22Rv1 (cell line): Measurements from ENCODE around the gene DHDH.

ENCODE experiments used
- CTCF ChIP-seq: fragments of 450-650 bp; IDR thresholded peaks from 2 replicates; pipeline ENCODE4 v1.5.1; 2017; ENCODE audit warnings: mild to moderate bottlenecking
- ZFX ChIP-seq: fragments of 450-650 bp; IDR thresholded peaks from 2 replicates; pipeline ENCODE4 v1.6.1; 2017; ENCODE audit warnings: antibody characterized with exemption, borderline replicate concordance

DNA sequence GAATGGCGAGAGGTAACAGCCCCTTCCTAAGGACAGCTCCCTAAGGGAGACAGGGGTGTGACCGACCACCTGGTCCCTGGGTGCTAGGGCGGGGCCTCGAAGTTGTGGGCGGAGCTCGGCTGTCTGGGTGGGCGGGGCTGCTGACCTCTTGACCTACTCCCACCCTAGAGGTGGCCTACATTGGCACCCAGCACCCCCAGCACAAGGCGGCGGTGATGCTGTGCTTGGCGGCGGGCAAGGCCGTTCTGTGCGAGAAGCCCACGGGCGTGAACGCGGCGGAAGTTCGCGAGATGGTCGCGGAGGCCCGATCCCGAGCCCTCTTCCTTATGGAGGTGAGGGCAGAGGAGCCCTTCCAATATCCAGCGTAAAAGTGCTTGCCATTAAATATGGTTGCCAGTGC is 2.4 kb downstream of the DHDH start:
- no peak for TF ChIP-seq CTCF
- TF ChIP-seq ZFX: no peak
